Adipocyte (in vitro differentiated cells): ENCODE data around the gene NDST4.

ENCODE experiments used
- DNase-seq: peaks from one replicate; pipeline ENCODE4 v3.0.0-alpha.2; 2015; ENCODE audit warnings: low read depth
- H3K27me3 ChIP-seq: replicated peaks from 2 replicates; pipeline ENCODE4 v1.7.0; 2013; ENCODE audit warnings: mild to moderate bottlenecking, low read length, moderate library complexity; ENCODE audit not compliant: control insufficient read depth, insufficient read depth
- H3K36me3 ChIP-seq: 2 replicates; pipeline ENCODE4 v1.7.0; 2013; ENCODE audit warnings: low read length, mild to moderate bottlenecking, moderate library complexity; ENCODE audit not compliant: control insufficient read depth, insufficient read depth, severe bottlenecking
- H3K4me1 ChIP-seq: 2 replicates; pipeline ENCODE4 v1.7.0; 2013; ENCODE audit warnings: mild to moderate bottlenecking, low read length, moderate library complexity; ENCODE audit not compliant: control insufficient read depth, insufficient read depth
- H3K4me3 ChIP-seq: 2 replicates; pipeline ENCODE4 v1.7.0; 2013; ENCODE audit warnings: mild to moderate bottlenecking, low read length, moderate library complexity
- H3K9ac ChIP-seq: 2 replicates; pipeline ENCODE4 v1.7.0; 2013; ENCODE audit warnings: mild to moderate bottlenecking, low read length, moderate library complexity
- H3K9me3 ChIP-seq: 2 replicates; pipeline ENCODE4 v1.7.0; 2013; ENCODE audit warnings: mild to moderate bottlenecking, low read length, moderate library complexity; ENCODE audit not compliant: control insufficient read depth

NDST4 gene

GRCh38 chr4:114783215-114783595 lies 330.2 kb downstream of the NDST4 start:
- Histone ChIP-seq H3K27me3 (peaks cover 3% of the 10 kb centered on the region), H3K4me3 (no peak overlapping the region), H3K9ac (no peak overlapping the region), H3K36me3 (no peaks in the 10 kb centered on the region), H3K4me1 (no peaks in the 10 kb centered on the region), H3K9me3 (no peaks in the 10 kb centered on the region)
- peak; percentile 7 for DNase-seq

GRCh38 chr4:114782415-114783214 lies 330.8 kb downstream of the NDST4 start:
- Histone ChIP-seq H3K4me3 (no peak overlapping the region), H3K27me3 (peaks cover 3% of the 10 kb centered on the region), H3K9me3 (no peaks in the 10 kb centered on the region), H3K9ac (no peak overlapping the region), H3K36me3 (no peaks in the 10 kb centered on the region), H3K4me1 (no peaks in the 10 kb centered on the region)
- no peak for DNase-seq

GRCh38 chr4:114780205-114780604 lies 333.2 kb downstream of the NDST4 start:
- H3K4me1 ChIP-seq: no peaks in the 10 kb centered on the region
- no peaks in the 10 kb centered on the region for H3K36me3 ChIP-seq
- H3K4me3 ChIP-seq: no peak overlapping the region
- H3K9ac ChIP-seq: no peak overlapping the region
- DNase-seq: peak; percentile 50
- H3K9me3 ChIP-seq: no peaks in the 10 kb centered on the region
- H3K27me3 ChIP-seq: peaks cover 3% of the 10 kb centered on the region
